ENCODE data around the gene C3. TPM values are rescaled to one million over a fixed set of nuclear protein-coding genes. Genes with fewer than 3 reads are reported as not detected.

The C3 gene
- total and polyA plus RNA-seq, 8 donors: 14.2 to 881 (median 65.4) TPM

DNA sequence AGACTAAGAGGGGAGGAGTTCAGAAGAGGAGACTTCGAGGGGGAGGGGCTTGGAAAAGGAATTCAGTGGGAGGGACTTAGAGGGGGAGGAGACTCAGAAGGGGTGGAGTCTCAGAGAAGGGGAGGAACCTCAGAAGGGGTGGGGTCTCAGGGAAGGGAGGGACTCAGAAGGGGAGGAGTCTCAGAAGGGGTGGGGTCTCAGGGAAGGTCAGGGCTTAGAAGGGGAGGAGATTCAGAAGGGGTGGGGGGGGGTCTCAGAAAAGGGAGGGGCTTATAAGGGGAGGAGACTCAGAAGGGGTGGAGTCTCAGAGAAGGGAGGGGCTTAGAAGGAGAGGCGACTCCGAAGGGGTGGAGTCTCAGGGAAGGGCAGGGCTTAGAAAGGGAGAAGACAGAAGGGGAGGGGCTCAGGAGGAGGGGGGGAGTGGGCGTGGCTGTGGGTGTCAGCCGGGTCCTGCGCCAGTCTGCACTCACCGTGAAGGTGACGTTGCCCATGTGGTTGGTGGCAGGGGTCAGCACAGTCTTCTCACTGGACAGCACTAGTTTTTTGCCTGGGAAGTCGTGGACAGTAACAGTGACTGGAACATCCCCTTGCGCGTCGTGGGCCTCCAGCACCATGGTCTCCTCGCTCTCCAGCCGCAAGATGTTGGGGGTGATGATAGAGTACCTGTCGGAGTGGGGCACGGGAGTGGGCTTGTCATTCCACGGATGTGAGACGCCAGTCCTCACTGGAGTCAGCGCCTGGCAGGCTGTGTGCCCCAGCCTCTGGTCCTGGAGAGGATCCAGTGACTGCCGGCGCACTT, 1.5 kb downstream of the C3 start:
- H3K9me3 ChIP-seq: no peaks in the 10 kb centered on the region
- TF ChIP-seq, protein P1, sequence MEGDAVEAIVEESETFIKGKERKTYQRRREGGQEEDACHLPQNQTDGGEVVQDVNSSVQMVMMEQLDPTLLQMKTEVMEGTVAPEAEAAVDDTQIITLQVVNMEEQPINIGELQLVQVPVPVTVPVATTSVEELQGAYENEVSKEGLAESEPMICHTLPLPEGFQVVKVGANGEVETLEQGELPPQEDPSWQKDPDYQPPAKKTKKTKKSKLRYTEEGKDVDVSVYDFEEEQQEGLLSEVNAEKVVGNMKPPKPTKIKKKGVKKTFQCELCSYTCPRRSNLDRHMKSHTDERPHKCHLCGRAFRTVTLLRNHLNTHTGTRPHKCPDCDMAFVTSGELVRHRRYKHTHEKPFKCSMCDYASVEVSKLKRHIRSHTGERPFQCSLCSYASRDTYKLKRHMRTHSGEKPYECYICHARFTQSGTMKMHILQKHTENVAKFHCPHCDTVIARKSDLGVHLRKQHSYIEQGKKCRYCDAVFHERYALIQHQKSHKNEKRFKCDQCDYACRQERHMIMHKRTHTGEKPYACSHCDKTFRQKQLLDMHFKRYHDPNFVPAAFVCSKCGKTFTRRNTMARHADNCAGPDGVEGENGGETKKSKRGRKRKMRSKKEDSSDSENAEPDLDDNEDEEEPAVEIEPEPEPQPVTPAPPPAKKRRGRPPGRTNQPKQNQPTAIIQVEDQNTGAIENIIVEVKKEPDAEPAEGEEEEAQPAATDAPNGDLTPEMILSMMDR (IDR thresholded peaks at IDR 0.05): no peak
- intact Hi-C loops (cut with DNase I): no loop called here
- peaks cover 0 to 3% of the 10 kb centered on the region in 2 donors for H3K27me3 ChIP-seq
- H3K4me1 ChIP-seq: peaks cover 26 to 39% of the 10 kb centered on the region in 2 donors
- DNase-seq: peak in 1 of 4 donors; percentile 81
- H3K36me3 ChIP-seq: no peaks in the 10 kb centered on the region
- peak; percentile 45 for ATAC-seq
- H3K27ac ChIP-seq: no peak overlapping the region
- peak overlapping the region; percentile 22 to 47 for H3K4me3 ChIP-seq

DNA sequence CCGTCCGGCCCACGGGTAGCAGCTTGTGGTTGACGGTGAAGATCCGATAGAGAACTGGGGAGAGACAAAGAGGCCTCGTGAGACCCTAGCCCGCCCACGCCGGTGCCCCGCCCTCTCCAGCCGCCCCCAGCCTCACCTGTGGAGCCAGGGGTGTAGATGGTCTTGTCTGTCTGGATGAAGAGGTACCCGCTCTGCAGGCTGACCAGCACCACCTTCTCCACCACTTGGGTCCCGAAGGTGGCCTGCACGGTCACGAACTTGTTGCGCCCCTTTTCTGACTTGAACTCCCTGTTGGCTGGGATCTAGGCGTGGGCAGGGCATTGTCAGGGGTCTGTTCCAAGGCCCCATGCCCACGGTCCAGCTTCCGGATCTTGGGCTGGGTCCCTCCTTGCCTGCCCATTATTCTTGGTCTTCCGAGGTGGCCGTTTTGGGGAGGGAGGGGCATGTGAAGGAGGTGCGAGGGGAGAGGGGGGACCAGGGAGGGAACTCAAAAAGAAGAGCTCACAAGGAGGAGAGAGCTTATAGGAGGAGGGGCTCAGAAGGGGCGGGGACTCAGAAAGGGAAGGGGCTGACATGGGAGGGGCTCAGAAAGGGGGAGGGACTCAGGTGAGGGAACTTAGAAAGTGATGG, 2.2 kb downstream of the C3 start:
- no peak for ATAC-seq
- no peak overlapping the region for H3K27ac ChIP-seq
- peak in 1 of 4 donors; percentile 65 for DNase-seq
- H3K4me3 ChIP-seq: no peak overlapping the region
- peaks cover 0 to 3% of the 10 kb centered on the region in 2 donors for H3K27me3 ChIP-seq
- no peaks in the 10 kb centered on the region for H3K36me3 ChIP-seq
- H3K4me1 ChIP-seq: peaks cover 22 to 31% of the 10 kb centered on the region in 2 donors
- intact Hi-C loops (cut with DNase I): no loop called here
- H3K9me3 ChIP-seq: no peaks in the 10 kb centered on the region
- TF ChIP-seq, protein P1 (IDR thresholded peaks at IDR 0.05): no peak

DNA sequence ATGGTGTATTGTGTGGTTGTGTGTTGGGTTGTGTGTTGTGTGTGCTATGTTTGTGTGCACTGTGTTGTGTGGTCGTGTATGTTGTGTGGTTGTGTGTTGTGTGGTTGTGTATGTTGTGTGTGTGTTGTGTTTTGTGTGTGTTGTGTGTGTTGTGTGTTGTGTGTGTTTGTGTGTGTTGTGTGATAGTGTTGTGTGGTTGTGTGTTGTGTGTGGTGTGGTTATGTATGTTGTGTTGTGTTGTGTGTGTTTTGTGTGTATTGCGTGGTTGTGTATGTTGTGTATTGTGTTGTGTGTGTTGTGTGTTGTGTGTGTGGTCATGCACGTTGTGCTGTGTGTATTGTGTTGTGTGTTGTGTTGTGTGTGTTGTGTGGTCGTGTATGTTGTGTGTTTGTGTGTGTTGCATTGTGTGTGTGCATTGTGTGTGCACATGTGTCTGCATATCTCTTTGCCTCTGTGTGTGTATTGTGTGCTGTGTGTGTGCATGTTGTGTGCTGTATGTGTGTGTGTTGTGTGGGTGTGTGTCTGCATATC, 2.9 kb downstream of the C3 start:
- TF ChIP-seq, protein P1 (IDR thresholded peaks at IDR 0.05): no peak
- no peak for ATAC-seq
- no peaks in the 10 kb centered on the region for H3K9me3 ChIP-seq

DNA sequence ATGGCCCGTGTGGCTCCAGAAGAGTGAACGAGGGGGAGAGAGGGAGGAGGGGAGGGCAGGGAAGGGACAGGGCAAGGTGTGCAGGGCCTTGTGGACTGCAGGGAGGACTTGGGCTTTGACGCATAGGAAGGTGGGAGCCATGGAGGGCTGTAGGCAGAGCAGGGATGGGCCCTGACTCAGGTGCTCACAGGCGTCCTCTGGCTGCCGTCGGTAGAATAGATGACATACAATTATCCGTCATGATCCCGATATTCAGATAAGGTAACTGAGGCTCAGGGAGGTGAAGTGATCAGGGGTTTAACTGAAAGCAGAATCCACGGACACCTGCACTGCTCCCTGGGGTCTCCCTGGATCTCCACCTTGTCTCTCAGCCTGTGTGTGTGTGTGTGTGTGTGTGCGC, 3.4 kb downstream of the C3 start:
- no peak overlapping the region for H3K27ac ChIP-seq
- H3K27me3 ChIP-seq: peaks cover 0 to 4% of the 10 kb centered on the region in 2 donors
- TF ChIP-seq, protein P1 (IDR thresholded peaks at IDR 0.05): no peak
- H3K4me3 ChIP-seq: no peak overlapping the region
- no peak for ATAC-seq
- intact Hi-C loops (cut with DNase I): no loop called here
- no peaks in the 10 kb centered on the region for H3K9me3 ChIP-seq
- peak in 1 of 4 donors; percentile 32 for DNase-seq
- H3K36me3 ChIP-seq: peaks cover 0 to 6% of the 10 kb centered on the region in 2 donors
- peaks cover 10 to 19% of the 10 kb centered on the region in 2 donors for H3K4me1 ChIP-seq

More for the DNA sequence above, 2.9 kb downstream of the C3 start:
- H3K27ac ChIP-seq: no peak overlapping the region
- peaks cover 15 to 24% of the 10 kb centered on the region in 2 donors for H3K4me1 ChIP-seq
- H3K27me3 ChIP-seq: peaks cover 0 to 3% of the 10 kb centered on the region in 2 donors
- H3K4me3 ChIP-seq: no peak overlapping the region
- intact Hi-C loops (cut with DNase I): no loop called here
- peaks cover 0 to 3% of the 10 kb centered on the region in 2 donors for H3K36me3 ChIP-seq
- DNase-seq: no peak

DNA sequence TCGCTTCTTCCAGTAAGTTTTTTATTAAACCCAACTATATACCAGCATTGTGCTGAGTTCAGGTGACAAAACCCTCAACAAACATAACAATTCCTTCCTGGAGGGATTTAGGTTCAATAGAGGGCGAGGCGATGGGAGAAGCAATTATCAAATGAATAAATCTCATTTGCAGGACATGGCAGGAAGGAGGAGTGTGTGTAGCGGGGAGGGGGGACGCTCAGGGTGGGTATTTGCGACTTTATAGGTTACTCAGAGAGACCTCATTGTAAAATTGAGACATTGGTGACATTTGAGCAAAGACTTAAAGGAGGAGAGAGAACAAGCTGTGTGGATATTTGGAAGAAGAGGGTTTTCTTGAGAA, 3.9 kb downstream of the C3 start:
- H3K27me3 ChIP-seq: peaks cover 0 to 9% of the 10 kb centered on the region in 2 donors
- no peak for ATAC-seq
- intact Hi-C loops (cut with DNase I): no loop called here
- H3K4me3 ChIP-seq: no peak overlapping the region
- H3K4me1 ChIP-seq: peaks cover 8 to 15% of the 10 kb centered on the region in 2 donors
- peaks cover 0 to 11% of the 10 kb centered on the region in 2 donors for H3K36me3 ChIP-seq
- H3K27ac ChIP-seq: no peak overlapping the region
- TF ChIP-seq, protein P1 (IDR thresholded peaks at IDR 0.05): no peak
- no peaks in the 10 kb centered on the region for H3K9me3 ChIP-seq
- DNase-seq: no peak

Data from left lung (tissue), 10 donors.